Neural cell (in vitro differentiated cells): ENCODE data around the gene CNOT4. TPM values are rescaled to one million over a fixed set of nuclear protein-coding genes. Genes with fewer than 3 reads are reported as not detected.

Experiments
- H2AFZ ChIP-seq: fragments of 200-600, 300-800 bp; sonication (generic), shearing (Covaris generic); 2 replicates; pipeline ENCODE4 v1.6.0; 2014; ENCODE audit warnings: low read depth, mild to moderate bottlenecking, antibody characterized with exemption, low read length, moderate library complexity
- H3F3A ChIP-seq: fragments of 200-600 bp; shearing (Covaris generic); 2 replicates; pipeline ENCODE4 v1.6.1; 2016; ENCODE audit warnings: mild to moderate bottlenecking, moderate library complexity, mixed read lengths, antibody characterized with exemption, low read length; ENCODE audit not compliant: insufficient read depth, poor library complexity, severe bottlenecking
- H3K27ac ChIP-seq: fragments of 200-600, 300-800 bp; sonication (generic), shearing (Covaris generic); 2 replicates; pipeline ENCODE4 v1.5.1; 2014; ENCODE audit warnings: mild to moderate bottlenecking, low read length, moderate library complexity
- H3K27me3 ChIP-seq: fragments of 300-800, 200-600 bp; sonication (generic), shearing (Covaris generic); 2 replicates; pipeline ENCODE4 v1.6.0; 2014; ENCODE audit warnings: mild to moderate bottlenecking, low read depth, low read length, moderate library complexity; ENCODE audit not compliant: insufficient read depth
- H3K36me3 ChIP-seq: fragments of 300-800, 200-600 bp; sonication (generic), shearing (Covaris generic); 2 replicates; pipeline ENCODE4 v1.5.1; 2014; ENCODE audit warnings: mild to moderate bottlenecking, antibody characterized with exemption, low read length, moderate library complexity; ENCODE audit not compliant: insufficient read depth
- H3K4me2 ChIP-seq: fragments of 300-800, 200-600 bp; sonication (generic), shearing (Covaris generic); 2 replicates; pipeline ENCODE4 v1.6.0; 2014; ENCODE audit warnings: mild to moderate bottlenecking, low read length
- H3K4me3 ChIP-seq: fragments of 300-800, 200-600 bp; sonication (generic), shearing (Covaris generic); 2 replicates; pipeline ENCODE4 v1.5.1; 2014; ENCODE audit warnings: mild to moderate bottlenecking, low read length, moderate library complexity
- H3K79me2 ChIP-seq: fragments of 200-600 bp; shearing (Covaris generic); replicated peaks from 2 replicates; pipeline ENCODE4 v1.6.0; 2014; ENCODE audit warnings: mild to moderate bottlenecking, low read length, moderate library complexity; ENCODE audit not compliant: insufficient read depth
- H3K9ac ChIP-seq: fragments of 300-800, 200-600 bp; sonication (generic), shearing (Covaris generic); 2 replicates; pipeline ENCODE4 v1.6.1; 2016; ENCODE audit warnings: mild to moderate bottlenecking, low read length, mixed read lengths
- H3K9me2 ChIP-seq: fragments of 200-600 bp; shearing (Covaris generic); 2 replicates; pipeline ENCODE4 v1.6.1; 2016; ENCODE audit warnings: mild to moderate bottlenecking, low read length, mixed read lengths; ENCODE audit not compliant: insufficient read depth
- H3K9me3 ChIP-seq: fragments of 200-600, 300-800 bp; sonication (generic), shearing (Covaris generic); 2 replicates; pipeline ENCODE4 v1.6.1; 2016; ENCODE audit warnings: mild to moderate bottlenecking, mixed run types, low read length, moderate library complexity, mixed read lengths
- H4K20me1 ChIP-seq: fragments of 200-600 bp; shearing (Covaris generic); 2 replicates; pipeline ENCODE4 v1.6.1; 2016; ENCODE audit warnings: mild to moderate bottlenecking, mixed run types; ENCODE audit not compliant: insufficient read depth
- EP300 ChIP-seq: fragments of 450-650 bp; conservative IDR thresholded peaks from 2 replicates; pipeline ENCODE4 v1.6.1; 2014; ENCODE audit warnings: antibody characterized with exemption, mild to moderate bottlenecking, moderate library complexity; ENCODE audit not compliant: poor library complexity, severe bottlenecking
- EZH2 ChIP-seq: fragments of 200-600, 300-800 bp; shearing (Covaris generic), sonication (generic); IDR thresholded peaks from 2 replicates; pipeline ENCODE4 v1.6.1; 2014; ENCODE audit warnings: antibody characterized with exemption, low read length, borderline replicate concordance, mild to moderate bottlenecking; ENCODE audit not compliant: insufficient read depth, poor library complexity, severe bottlenecking
- MXI1 ChIP-seq: fragments of 450-650 bp; conservative IDR thresholded peaks from 2 replicates; pipeline ENCODE4 v1.6.1; 2014; ENCODE audit warnings: antibody characterized with exemption, mild to moderate bottlenecking; ENCODE audit not compliant: poor library complexity, severe bottlenecking
- POLR2AphosphoS5 ChIP-seq: IDR thresholded peaks from 2 replicates; pipeline ENCODE4 v1.6.1; 2012
- RAD21 ChIP-seq: fragments of 450-650 bp; conservative IDR thresholded peaks from 2 replicates; pipeline ENCODE4 v1.6.1; 2014; ENCODE audit warnings: antibody characterized with exemption, mild to moderate bottlenecking, moderate library complexity
- SMC3 ChIP-seq: fragments of 450-650 bp; conservative IDR thresholded peaks from 2 replicates; pipeline ENCODE4 v1.6.1; 2014; ENCODE audit warnings: antibody characterized with exemption, mild to moderate bottlenecking, moderate library complexity; ENCODE audit not compliant: poor library complexity
- TAF1 ChIP-seq: IDR thresholded peaks from 2 replicates; pipeline ENCODE4 v1.6.1; 2012; ENCODE audit warnings: low read depth
- polyA plus RNA-seq: library from polyadenylated mRNA; depleted of rRNA; stranded (reverse); fragments of >200 nt; gene quantifications from 2 replicates; pipeline ENCODE4 v1.2.3, GENCODE V29; 2014
- TF ChIP-seq, protein P1 (sequence below): fragments of 450-650 bp; IDR thresholded peaks from 2 replicates; pipeline ENCODE4 v1.5.1; 2014; ENCODE audit warnings: antibody characterized with exemption, mild to moderate bottlenecking, moderate library complexity; ENCODE audit not compliant: poor library complexity, severe bottlenecking
- TF ChIP-seq, protein P2 (sequence below): IDR thresholded peaks from 2 replicates; pipeline ENCODE4 v1.6.1; 2012; ENCODE audit warnings: borderline replicate concordance

Gene CNOT4
- polyA plus RNA-seq, 1 donor from 2014 or later, result 6.4 TPM

DNA sequence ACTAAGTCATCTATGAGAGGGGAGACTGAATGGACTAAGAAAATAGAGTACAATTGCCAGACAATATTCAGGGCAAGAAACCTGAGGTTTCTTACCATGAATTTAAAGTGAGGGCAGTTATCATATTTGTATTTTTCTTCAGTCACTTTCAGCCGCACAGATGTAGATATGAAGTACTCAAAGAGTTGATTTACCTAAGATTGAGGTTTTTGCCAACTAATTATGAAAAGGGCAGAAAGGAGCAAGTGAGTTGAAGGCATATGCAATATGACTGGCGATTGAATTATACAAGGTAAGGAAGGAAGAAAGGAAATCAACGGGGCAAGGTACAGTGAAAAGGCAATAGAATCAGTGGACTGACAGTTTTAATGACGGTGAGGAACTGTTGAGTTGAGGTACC, 17.8 kb downstream of the CNOT4 start:
- no peaks in the 10 kb centered on the region for H3K9me2 ChIP-seq
- no peaks in the 10 kb centered on the region for H3K9me3 ChIP-seq
- H3K27me3 ChIP-seq, result no peaks in the 10 kb centered on the region
- no peak overlapping the region for H3K9ac ChIP-seq
- H3K4me3 ChIP-seq, result no peak overlapping the region
- no peak overlapping the region for H3K27ac ChIP-seq
- H3F3A ChIP-seq, result no peaks in the 10 kb centered on the region
- H2AFZ ChIP-seq, result no peak overlapping the region
- H3K4me2 ChIP-seq, result no peak overlapping the region
- H3K36me3 ChIP-seq, result no peaks in the 10 kb centered on the region
- H4K20me1 ChIP-seq, result peaks cover 3% of the 10 kb centered on the region
- peaks cover 50% of the 10 kb centered on the region for H3K79me2 ChIP-seq
- TF ChIP-seq EP300, result no peak
- no peak for TF ChIP-seq POLR2AphosphoS5
- TF ChIP-seq, protein P1, sequence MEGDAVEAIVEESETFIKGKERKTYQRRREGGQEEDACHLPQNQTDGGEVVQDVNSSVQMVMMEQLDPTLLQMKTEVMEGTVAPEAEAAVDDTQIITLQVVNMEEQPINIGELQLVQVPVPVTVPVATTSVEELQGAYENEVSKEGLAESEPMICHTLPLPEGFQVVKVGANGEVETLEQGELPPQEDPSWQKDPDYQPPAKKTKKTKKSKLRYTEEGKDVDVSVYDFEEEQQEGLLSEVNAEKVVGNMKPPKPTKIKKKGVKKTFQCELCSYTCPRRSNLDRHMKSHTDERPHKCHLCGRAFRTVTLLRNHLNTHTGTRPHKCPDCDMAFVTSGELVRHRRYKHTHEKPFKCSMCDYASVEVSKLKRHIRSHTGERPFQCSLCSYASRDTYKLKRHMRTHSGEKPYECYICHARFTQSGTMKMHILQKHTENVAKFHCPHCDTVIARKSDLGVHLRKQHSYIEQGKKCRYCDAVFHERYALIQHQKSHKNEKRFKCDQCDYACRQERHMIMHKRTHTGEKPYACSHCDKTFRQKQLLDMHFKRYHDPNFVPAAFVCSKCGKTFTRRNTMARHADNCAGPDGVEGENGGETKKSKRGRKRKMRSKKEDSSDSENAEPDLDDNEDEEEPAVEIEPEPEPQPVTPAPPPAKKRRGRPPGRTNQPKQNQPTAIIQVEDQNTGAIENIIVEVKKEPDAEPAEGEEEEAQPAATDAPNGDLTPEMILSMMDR, result no peak
- TF ChIP-seq SMC3, result no peak
- no peak for TF ChIP-seq RAD21
- no peak for TF ChIP-seq TAF1
- TF ChIP-seq, protein P2, sequence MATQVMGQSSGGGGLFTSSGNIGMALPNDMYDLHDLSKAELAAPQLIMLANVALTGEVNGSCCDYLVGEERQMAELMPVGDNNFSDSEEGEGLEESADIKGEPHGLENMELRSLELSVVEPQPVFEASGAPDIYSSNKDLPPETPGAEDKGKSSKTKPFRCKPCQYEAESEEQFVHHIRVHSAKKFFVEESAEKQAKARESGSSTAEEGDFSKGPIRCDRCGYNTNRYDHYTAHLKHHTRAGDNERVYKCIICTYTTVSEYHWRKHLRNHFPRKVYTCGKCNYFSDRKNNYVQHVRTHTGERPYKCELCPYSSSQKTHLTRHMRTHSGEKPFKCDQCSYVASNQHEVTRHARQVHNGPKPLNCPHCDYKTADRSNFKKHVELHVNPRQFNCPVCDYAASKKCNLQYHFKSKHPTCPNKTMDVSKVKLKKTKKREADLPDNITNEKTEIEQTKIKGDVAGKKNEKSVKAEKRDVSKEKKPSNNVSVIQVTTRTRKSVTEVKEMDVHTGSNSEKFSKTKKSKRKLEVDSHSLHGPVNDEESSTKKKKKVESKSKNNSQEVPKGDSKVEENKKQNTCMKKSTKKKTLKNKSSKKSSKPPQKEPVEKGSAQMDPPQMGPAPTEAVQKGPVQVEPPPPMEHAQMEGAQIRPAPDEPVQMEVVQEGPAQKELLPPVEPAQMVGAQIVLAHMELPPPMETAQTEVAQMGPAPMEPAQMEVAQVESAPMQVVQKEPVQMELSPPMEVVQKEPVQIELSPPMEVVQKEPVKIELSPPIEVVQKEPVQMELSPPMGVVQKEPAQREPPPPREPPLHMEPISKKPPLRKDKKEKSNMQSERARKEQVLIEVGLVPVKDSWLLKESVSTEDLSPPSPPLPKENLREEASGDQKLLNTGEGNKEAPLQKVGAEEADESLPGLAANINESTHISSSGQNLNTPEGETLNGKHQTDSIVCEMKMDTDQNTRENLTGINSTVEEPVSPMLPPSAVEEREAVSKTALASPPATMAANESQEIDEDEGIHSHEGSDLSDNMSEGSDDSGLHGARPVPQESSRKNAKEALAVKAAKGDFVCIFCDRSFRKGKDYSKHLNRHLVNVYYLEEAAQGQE, result no peak
- no peak for TF ChIP-seq MXI1
- no peak for TF ChIP-seq EZH2

DNA sequence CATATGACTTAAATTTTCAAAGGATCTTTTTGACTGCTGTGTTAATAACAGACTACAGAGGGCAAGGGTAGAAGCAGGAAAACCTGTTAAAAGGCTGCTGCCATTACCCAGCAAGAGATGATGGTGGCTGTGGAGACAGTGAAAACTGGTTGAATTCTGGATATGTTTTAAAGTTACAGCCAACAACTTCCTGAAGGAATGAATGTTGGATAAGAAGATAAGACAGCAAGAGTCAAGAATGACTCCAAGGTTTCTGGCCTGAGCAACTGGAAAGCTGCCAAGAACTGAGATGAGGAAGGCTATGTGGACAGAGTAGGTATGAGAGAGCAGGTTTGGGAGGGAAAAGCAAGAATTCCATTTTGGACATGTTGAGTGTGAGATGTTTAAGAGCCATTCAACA, 19.1 kb downstream of the CNOT4 start:
- H3K4me3 ChIP-seq, result no peak overlapping the region
- H3K9me3 ChIP-seq, result no peaks in the 10 kb centered on the region
- no peaks in the 10 kb centered on the region for H3K36me3 ChIP-seq
- TF ChIP-seq, protein P1, result no peak
- no peak overlapping the region for H3K4me2 ChIP-seq
- H4K20me1 ChIP-seq, result peaks cover 3% of the 10 kb centered on the region
- no peaks in the 10 kb centered on the region for H3K9me2 ChIP-seq
- H3F3A ChIP-seq, result no peaks in the 10 kb centered on the region
- no peaks in the 10 kb centered on the region for H3K27me3 ChIP-seq
- peaks cover 54% of the 10 kb centered on the region for H3K79me2 ChIP-seq
- no peak overlapping the region for H3K27ac ChIP-seq
- H3K9ac ChIP-seq, result no peak overlapping the region
- no peak overlapping the region for H2AFZ ChIP-seq
